Panc1 (cell line): Measurements from ENCODE around the gene NMRAL1. TPM values are rescaled to one million over a fixed set of nuclear protein-coding genes. Genes with fewer than 3 reads are reported as not detected.

Experiments
- ATAC-seq: fragments of 200-7000 bp; cut with Tn5 transposase; 2 replicates; pipeline ENCODE4 v1.9.1; 2020; ENCODE audit warnings: mild to moderate bottlenecking, moderate library complexity
- BruUV-seq: library from RNA; stranded (reverse); fragments of 400-500 nt; replicated peaks from 2 replicates; lab custom pipeline; 2021; lab: Mats Ljungman, UMichigan
- CTCF ChIA-PET: fragments of 300-600 bp; sonication (Branson Sonifier 250); formaldehyde crosslinking; loops from one replicate; lab custom pipeline; 2022; ENCODE audit warnings: antibody characterized with exemption; lab: Charles Lee
- POLR2A ChIA-PET: fragments of 300-600 bp; sonication (Branson Sonifier 250); formaldehyde crosslinking; loops from one replicate; lab custom pipeline; 2022; ENCODE audit warnings: antibody characterized with exemption; lab: Charles Lee
- DNase-seq: peaks from one replicate; pipeline ENCODE4 v3.0.0-alpha.2; 2010; ENCODE audit warnings: low read depth, low spot score
- H3K27ac ChIP-seq: 2 replicates; pipeline ENCODE4 v1.5.1; 2011; ENCODE audit warnings: mild to moderate bottlenecking, low read length, inconsistent platforms
- H3K27me3 ChIP-seq: fragments of 200-500 bp; sonication (Bioruptor generic); 2 replicates; pipeline ENCODE4 v1.6.0; 2014; ENCODE audit warnings: low read length, inconsistent platforms; ENCODE audit not compliant: control insufficient read depth, insufficient read depth
- H3K36me3 ChIP-seq: fragments of 200-500 bp; sonication (Bioruptor generic); 2 replicates; pipeline ENCODE4 v1.5.1; 2014; ENCODE audit warnings: inconsistent platforms, mild to moderate bottlenecking, low read length, moderate library complexity; ENCODE audit not compliant: control insufficient read depth, insufficient read depth
- H3K4me1 ChIP-seq: 2 replicates; pipeline ENCODE4 v1.5.1; 2011; ENCODE audit warnings: inconsistent platforms, mild to moderate bottlenecking, low read length, moderate library complexity; ENCODE audit not compliant: control insufficient read depth, insufficient read depth
- H3K4me3 ChIP-seq, 2 experiments: 2 replicates each; pipeline ENCODE4 v1.5.1; 2011 to 2012; ENCODE audit warnings: low read depth in 2 of 2, low read length in 2 of 2, mild to moderate bottlenecking in 2 of 2, inconsistent platforms in 1 of 2, moderate library complexity in 1 of 2
- H3K9me3 ChIP-seq: fragments of 200-500 bp; sonication (Bioruptor generic); 2 replicates; pipeline ENCODE4 v1.5.1; 2014; ENCODE audit warnings: low read depth, mild to moderate bottlenecking, inconsistent platforms, low read length, moderate library complexity; ENCODE audit not compliant: control insufficient read depth, insufficient read depth
- POLR2AphosphoS5 ChIP-seq: IDR thresholded peaks from 2 replicates; pipeline ENCODE4 v1.6.1; 2012; ENCODE audit warnings: mild to moderate bottlenecking, low read depth, low read length, moderate library complexity
- SIN3A ChIP-seq: IDR thresholded peaks from 2 replicates; pipeline ENCODE4 v1.6.1; 2012; ENCODE audit warnings: low read depth, mild to moderate bottlenecking, low read length, moderate library complexity, borderline replicate concordance; ENCODE audit not compliant: insufficient read depth
- TCF7L2 ChIP-seq: IDR thresholded peaks from 2 replicates; pipeline ENCODE4 v1.6.1; 2011; ENCODE audit warnings: mild to moderate bottlenecking, low read depth, low read length, inconsistent platforms
- in situ Hi-C: cut with HindIII; loops from 2 replicates; pipeline ENCODE4 v1.10.0; 2016; ENCODE audit warnings: low sequenced_read_pairs, low pct_unique_long_range_greater_than_20kb
- intact Hi-C: fragments of 100-400 bp; cut with micrococcal nuclease; formaldehyde crosslinking; loops from one replicate; pipeline ENCODE4 v1.10.0; 2022; ENCODE audit not compliant: unreplicated experiment
- total RNA-seq: library from RNA; stranded (reverse); gene quantifications from one replicate; pipeline ENCODE4 v1.2.1, GENCODE V29; 2021; ENCODE audit not compliant: unreplicated experiment
- TF ChIP-seq, protein P1 (sequence below): fragments of 450-650 bp; IDR thresholded peaks from 2 replicates; pipeline ENCODE4 v1.5.1; 2017; ENCODE audit warnings: mild to moderate bottlenecking
- TF ChIP-seq, protein P2 (sequence below), 2 experiments: IDR thresholded peaks; 2 replicates each; pipeline ENCODE4 v1.6.1; 2011 to 2012; ENCODE audit warnings: low read depth in 2 of 2, control low read depth in 1 of 2, low read length in 1 of 2, mild to moderate bottlenecking in 1 of 2, moderate library complexity in 1 of 2; ENCODE audit not compliant: insufficient read depth in 1 of 2

Gene NMRAL1
- total RNA-seq, 1 experiment from 2014 or later = 109 TPM

DNA sequence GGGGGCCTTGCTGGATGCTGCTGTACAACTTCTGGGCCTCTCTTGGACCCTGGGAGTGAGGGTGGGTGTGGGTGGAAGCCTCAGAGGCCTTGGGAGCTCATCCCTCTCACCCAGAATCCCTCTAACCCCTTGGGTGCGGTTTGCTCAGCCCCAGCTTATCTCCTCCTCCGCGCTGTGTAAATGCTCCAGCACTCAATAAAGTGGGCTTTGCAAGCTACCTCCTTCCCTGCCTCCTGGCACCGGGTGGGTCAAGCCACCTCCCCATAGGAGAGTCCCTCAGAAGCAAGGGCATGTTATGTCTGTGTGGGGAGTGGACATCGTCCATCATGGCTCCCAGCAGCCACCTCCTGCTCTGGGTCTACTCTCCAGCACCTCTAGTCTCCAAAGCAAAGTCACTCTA lies 35.7 kb upstream of the NMRAL1 start:
- H3K4me1 ChIP-seq = no peaks in the 10 kb centered on the region
- no peaks in the 10 kb centered on the region for H3K9me3 ChIP-seq
- CTCF ChIA-PET = no interaction called here
- no peaks in the 10 kb centered on the region for H3K27me3 ChIP-seq
- H3K36me3 ChIP-seq = peaks cover 2% of the 10 kb centered on the region; the same call in 1 of the 2 replicates
- POLR2A ChIA-PET = no interaction called here
- DNase-seq (no peak), ATAC-seq (no peak)
- no TSS peak for BruUV-seq
- in situ Hi-C loops = no loop called here
- H3K4me3 ChIP-seq = no peak overlapping the region
- H3K27ac ChIP-seq = no peak overlapping the region
- intact Hi-C loops = loop anchor here (5.0 kb wide), 1 partner anchor 37 kb away; no protein-coding TSS in a partner anchor
- TF ChIP-seq POLR2AphosphoS5 = no peak
- no peak for TF ChIP-seq SIN3A
- TF ChIP-seq, protein P1, sequence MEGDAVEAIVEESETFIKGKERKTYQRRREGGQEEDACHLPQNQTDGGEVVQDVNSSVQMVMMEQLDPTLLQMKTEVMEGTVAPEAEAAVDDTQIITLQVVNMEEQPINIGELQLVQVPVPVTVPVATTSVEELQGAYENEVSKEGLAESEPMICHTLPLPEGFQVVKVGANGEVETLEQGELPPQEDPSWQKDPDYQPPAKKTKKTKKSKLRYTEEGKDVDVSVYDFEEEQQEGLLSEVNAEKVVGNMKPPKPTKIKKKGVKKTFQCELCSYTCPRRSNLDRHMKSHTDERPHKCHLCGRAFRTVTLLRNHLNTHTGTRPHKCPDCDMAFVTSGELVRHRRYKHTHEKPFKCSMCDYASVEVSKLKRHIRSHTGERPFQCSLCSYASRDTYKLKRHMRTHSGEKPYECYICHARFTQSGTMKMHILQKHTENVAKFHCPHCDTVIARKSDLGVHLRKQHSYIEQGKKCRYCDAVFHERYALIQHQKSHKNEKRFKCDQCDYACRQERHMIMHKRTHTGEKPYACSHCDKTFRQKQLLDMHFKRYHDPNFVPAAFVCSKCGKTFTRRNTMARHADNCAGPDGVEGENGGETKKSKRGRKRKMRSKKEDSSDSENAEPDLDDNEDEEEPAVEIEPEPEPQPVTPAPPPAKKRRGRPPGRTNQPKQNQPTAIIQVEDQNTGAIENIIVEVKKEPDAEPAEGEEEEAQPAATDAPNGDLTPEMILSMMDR = no peak
- no peak for TF ChIP-seq TCF7L2

DNA sequence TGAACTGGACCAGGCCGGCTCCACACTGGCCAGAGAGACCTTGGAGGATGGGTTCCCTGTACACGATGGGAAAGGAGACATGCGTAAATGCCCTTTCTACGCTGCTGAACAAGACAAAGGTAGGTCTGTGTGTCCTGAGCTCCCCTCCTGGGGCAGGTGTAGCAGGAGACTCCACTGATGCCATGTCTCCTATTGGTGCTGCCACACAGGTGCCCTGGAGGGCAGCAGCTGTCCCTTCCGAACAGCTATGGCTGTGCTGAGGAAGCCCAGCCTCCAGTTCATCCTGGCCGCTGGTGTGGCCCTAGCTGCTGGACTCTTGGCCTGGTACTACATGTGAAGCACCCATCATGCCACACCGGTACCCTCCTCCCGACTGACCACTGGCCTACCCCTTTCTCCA lies 35.0 kb upstream of the NMRAL1 start:
- no peak for TF ChIP-seq TCF7L2
- TF ChIP-seq, protein P1 = no peak
- TF ChIP-seq, protein P2, sequence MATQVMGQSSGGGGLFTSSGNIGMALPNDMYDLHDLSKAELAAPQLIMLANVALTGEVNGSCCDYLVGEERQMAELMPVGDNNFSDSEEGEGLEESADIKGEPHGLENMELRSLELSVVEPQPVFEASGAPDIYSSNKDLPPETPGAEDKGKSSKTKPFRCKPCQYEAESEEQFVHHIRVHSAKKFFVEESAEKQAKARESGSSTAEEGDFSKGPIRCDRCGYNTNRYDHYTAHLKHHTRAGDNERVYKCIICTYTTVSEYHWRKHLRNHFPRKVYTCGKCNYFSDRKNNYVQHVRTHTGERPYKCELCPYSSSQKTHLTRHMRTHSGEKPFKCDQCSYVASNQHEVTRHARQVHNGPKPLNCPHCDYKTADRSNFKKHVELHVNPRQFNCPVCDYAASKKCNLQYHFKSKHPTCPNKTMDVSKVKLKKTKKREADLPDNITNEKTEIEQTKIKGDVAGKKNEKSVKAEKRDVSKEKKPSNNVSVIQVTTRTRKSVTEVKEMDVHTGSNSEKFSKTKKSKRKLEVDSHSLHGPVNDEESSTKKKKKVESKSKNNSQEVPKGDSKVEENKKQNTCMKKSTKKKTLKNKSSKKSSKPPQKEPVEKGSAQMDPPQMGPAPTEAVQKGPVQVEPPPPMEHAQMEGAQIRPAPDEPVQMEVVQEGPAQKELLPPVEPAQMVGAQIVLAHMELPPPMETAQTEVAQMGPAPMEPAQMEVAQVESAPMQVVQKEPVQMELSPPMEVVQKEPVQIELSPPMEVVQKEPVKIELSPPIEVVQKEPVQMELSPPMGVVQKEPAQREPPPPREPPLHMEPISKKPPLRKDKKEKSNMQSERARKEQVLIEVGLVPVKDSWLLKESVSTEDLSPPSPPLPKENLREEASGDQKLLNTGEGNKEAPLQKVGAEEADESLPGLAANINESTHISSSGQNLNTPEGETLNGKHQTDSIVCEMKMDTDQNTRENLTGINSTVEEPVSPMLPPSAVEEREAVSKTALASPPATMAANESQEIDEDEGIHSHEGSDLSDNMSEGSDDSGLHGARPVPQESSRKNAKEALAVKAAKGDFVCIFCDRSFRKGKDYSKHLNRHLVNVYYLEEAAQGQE (IDR thresholded peaks at IDR 0.05; ENCODE audit: insufficient read depth in 1 of 2, low read depth in 2 of 2, low read length in 1 of 2) = no peak
- no peak for TF ChIP-seq SIN3A
- TF ChIP-seq POLR2AphosphoS5 = no peak
- ChIA-PET POLR2A (interaction anchor here (0.6 kb wide), 1 partner anchor 37 kb away, joined by 16 read pairs; no protein-coding TSS in a partner anchor), CTCF (no interaction called here)
- H3K36me3 ChIP-seq = peaks cover 2% of the 10 kb centered on the region; the same call in 1 of the 2 replicates
- in situ Hi-C loops = no loop called here
- H3K27ac ChIP-seq = no peak overlapping the region
- H3K9me3 ChIP-seq = no peaks in the 10 kb centered on the region
- H3K27me3 ChIP-seq = no peaks in the 10 kb centered on the region
- DNase-seq (no peak), ATAC-seq (no peak)
- H3K4me1 ChIP-seq = no peaks in the 10 kb centered on the region
- H3K4me3 ChIP-seq = no peak overlapping the region
- intact Hi-C loops = no loop called here
- no TSS peak for BruUV-seq
